Thoracic aorta (tissue), 2 donors: ENCODE results near the gene SLC26A11. TPM values are rescaled to one million over a fixed set of nuclear protein-coding genes. Genes with fewer than 3 reads are reported as not detected.
A peak's percentile ranks its signal among the peaks of the same experiment; 100 is the strongest.

Experiments used
- ATAC-seq: fragments of 150-250 bp; one replicate; pipeline ENCODE4 v1.8.0; 2017; ENCODE audit warnings: low read depth; ENCODE audit not compliant: insufficient number of reproducible peaks, low FRiP score
- DNase-seq: peaks from one replicate; pipeline ENCODE4 v3.0.0-alpha.2; 2020; ENCODE audit warnings: low spot score
- H3K27ac ChIP-seq, 2 donors: fragments of 200-600 bp; sonication (generic); 1 replicate in 1 of 2; 2 replicates in 1 of 2; pipeline ENCODE4 v1.5.1; 2016; ENCODE audit warnings: mild to moderate bottlenecking in 2 of 2, moderate library complexity in 2 of 2
- H3K27me3 ChIP-seq: fragments of 200-600 bp; sonication (generic); replicated peaks from 2 replicates; pipeline ENCODE4 v1.6.0; 2016; ENCODE audit warnings: mild to moderate bottlenecking; ENCODE audit not compliant: insufficient read depth
- H3K36me3 ChIP-seq: fragments of 200-600 bp; sonication (generic); one replicate; pipeline ENCODE4 v1.5.1; 2016
- H3K4me1 ChIP-seq, 2 donors: fragments of 200-600 bp; sonication (generic); 1 replicate in 1 of 2; 2 replicates in 1 of 2; pipeline versions ENCODE4 v1.5.1 to v1.6.0; 2016; ENCODE audit warnings: low read depth in 2 of 2, mild to moderate bottlenecking in 1 of 2; ENCODE audit not compliant: control insufficient read depth in 1 of 2
- H3K4me3 ChIP-seq: fragments of 200-600 bp; sonication (generic); 2 replicates; pipeline ENCODE4 v1.5.1; 2016; ENCODE audit warnings: mild to moderate bottlenecking
- H3K9me3 ChIP-seq: fragments of 200-600 bp; sonication (generic); 2 replicates; pipeline ENCODE4 v1.5.1; 2016
- total RNA-seq, 2 donors: library from RNA; depleted of rRNA; stranded (reverse); fragments of >200 nt; gene quantifications; one replicate each; pipeline versions ENCODE4 v1.1.0 to v1.2.3, GENCODE V29; 2016
- TF ChIP-seq, protein P1 (sequence below): fragments of 200-600 bp; sonication (generic); IDR thresholded peaks from one replicate; pipeline ENCODE4 v1.5.1; 2019; ENCODE audit warnings: antibody characterized with exemption

The SLC26A11 gene
- total RNA-seq, 2 donors from 2014 or later, result 41.1 to 69.2 TPM

DNA sequence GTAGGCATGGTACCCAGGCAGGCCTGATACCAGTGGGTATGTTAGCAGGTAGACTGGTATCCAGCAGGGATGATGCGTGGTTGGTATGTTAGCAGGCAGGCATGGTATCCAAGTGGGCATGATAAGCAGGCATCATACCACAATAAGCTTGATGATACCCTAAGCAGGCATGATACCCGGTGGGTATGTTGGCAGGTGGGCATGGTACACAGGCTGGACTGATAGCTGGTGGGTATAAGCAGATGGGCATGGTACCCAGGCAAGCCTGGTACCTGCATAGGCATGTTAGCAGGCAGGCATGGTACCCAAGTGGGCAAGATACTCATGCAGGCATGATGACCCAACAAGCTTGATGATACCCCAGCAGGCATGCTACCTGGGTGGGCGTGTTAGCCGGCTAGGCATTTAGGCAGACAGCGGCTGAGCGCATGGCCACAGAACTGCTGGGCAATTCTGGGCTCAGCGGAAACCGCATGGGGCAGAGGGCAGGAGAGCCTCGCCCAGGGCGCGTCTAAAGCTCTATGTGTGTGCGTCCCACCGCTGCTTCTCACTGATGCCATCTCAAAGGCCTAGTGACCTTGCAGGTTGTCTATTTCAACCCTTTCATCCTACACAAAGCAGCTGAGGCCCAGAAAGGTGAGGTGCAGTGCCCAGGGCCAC, 2.4 kb upstream of the SLC26A11 start:
- H3K9me3 ChIP-seq, result no peaks in the 10 kb centered on the region
- ATAC-seq (no peak), DNase-seq (no peak)
- TF ChIP-seq, protein P1, sequence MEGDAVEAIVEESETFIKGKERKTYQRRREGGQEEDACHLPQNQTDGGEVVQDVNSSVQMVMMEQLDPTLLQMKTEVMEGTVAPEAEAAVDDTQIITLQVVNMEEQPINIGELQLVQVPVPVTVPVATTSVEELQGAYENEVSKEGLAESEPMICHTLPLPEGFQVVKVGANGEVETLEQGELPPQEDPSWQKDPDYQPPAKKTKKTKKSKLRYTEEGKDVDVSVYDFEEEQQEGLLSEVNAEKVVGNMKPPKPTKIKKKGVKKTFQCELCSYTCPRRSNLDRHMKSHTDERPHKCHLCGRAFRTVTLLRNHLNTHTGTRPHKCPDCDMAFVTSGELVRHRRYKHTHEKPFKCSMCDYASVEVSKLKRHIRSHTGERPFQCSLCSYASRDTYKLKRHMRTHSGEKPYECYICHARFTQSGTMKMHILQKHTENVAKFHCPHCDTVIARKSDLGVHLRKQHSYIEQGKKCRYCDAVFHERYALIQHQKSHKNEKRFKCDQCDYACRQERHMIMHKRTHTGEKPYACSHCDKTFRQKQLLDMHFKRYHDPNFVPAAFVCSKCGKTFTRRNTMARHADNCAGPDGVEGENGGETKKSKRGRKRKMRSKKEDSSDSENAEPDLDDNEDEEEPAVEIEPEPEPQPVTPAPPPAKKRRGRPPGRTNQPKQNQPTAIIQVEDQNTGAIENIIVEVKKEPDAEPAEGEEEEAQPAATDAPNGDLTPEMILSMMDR, result no peak
- H3K4me1 ChIP-seq, result peaks cover 4 to 25% of the 10 kb centered on the region in 2 donors
- H3K4me3 ChIP-seq, result no peak overlapping the region
- H3K27ac ChIP-seq, result no peak overlapping the region
- peaks cover 22% of the 10 kb centered on the region for H3K36me3 ChIP-seq
- H3K27me3 ChIP-seq, result no peaks in the 10 kb centered on the region

DNA sequence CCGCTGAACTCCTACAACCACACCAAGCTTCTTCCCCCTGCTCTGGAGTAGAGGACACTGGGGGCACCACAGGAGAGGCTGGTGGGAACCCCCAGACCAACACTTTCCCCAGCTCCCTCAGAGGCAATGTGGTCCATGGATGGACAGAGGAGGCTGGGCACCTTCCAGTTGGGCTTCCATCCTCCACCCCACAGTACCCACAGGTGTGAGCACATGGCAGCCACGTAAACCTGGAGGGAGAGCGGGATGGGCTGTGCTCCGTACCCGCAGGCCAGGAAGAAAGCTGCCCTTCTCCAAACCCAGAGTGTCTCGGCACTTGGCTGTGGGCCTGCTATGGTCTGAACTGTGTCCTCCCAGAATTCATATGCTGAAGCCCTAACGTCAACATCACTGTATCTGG, 1.8 kb upstream of the SLC26A11 start:
- no peak overlapping the region for H3K27ac ChIP-seq
- peaks cover 4 to 30% of the 10 kb centered on the region in 2 donors for H3K4me1 ChIP-seq
- H3K9me3 ChIP-seq, result no peaks in the 10 kb centered on the region
- TF ChIP-seq, protein P1, result no peak
- DNase-seq (no peak), ATAC-seq (no peak)
- no peak overlapping the region for H3K4me3 ChIP-seq
- H3K36me3 ChIP-seq, result peaks cover 20% of the 10 kb centered on the region
- H3K27me3 ChIP-seq, result no peaks in the 10 kb centered on the region

DNA sequence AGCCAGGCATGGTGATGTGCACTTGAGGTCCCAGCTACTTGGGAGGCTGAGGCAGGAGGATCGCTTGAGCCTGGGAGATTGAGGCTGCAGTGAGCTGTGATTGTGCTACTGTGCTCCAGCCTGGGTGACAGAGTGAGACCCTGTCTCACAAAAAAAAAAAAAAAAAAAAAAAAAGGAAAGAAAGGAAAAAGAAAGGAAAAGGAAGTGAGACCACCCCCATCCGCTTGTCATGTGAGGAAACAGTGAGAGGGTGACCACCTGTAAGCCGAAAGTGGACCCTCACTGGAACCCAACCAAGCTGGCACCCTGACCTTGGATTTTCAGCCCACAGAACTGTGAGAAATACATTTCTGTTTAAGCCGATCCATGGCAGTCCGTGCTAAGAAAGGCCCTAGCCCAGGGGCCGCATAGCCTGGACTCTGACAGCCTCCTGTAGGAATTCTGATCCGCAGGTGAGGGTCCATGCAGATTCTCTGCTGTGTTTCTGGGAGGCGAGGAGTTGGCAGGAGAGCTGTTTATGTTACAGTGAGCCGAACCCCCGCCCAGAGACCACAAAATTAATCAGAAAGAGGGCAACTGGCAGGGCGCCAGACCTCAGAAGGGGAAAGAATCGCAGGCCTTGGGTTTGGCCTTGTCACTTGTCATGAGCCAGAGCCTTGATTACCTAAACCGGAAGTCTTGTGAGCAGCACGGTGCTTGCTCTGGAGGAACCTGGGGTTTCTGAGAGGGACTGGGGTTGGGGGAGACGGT, 1.0 kb upstream of the SLC26A11 start:
- Histone ChIP-seq H3K27me3 (no peaks in the 10 kb centered on the region), H3K4me1 (peaks cover 4 to 37% of the 10 kb centered on the region in 2 donors), H3K9me3 (no peaks in the 10 kb centered on the region), H3K4me3 (peak overlapping the region; percentile 82), H3K36me3 (peaks cover 13% of the 10 kb centered on the region), H3K27ac (peak overlapping the region; percentile 80 to 83)
- ATAC-seq (peak; percentile 12), DNase-seq (peak; percentile 28)
- TF ChIP-seq, protein P1, result no peak

DNA sequence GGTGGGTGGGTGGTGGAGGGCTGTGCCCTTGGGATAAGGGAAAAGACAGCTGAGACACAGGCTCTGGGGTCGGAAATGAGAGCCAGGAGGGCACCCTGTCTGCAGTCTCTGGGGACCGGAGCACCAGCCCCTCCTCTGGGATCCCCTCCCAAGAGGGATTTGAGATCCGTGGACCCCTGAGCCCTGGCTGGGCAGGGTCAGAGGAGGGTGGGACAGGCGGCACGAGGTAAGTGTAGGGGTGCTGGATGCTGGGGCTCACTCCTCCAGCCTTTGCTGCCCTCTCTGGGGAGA, 519 bp upstream of the SLC26A11 start:
- Histone ChIP-seq H3K4me1 (peaks cover 4 to 37% of the 10 kb centered on the region in 2 donors), H3K36me3 (peaks cover 8% of the 10 kb centered on the region), H3K27me3 (no peaks in the 10 kb centered on the region), H3K4me3 (peak overlapping the region; percentile 82), H3K27ac (peak overlapping the region; percentile 80 to 83), H3K9me3 (no peaks in the 10 kb centered on the region)
- TF ChIP-seq, protein P1, result no peak
- DNase-seq (no peak), ATAC-seq (no peak)

DNA sequence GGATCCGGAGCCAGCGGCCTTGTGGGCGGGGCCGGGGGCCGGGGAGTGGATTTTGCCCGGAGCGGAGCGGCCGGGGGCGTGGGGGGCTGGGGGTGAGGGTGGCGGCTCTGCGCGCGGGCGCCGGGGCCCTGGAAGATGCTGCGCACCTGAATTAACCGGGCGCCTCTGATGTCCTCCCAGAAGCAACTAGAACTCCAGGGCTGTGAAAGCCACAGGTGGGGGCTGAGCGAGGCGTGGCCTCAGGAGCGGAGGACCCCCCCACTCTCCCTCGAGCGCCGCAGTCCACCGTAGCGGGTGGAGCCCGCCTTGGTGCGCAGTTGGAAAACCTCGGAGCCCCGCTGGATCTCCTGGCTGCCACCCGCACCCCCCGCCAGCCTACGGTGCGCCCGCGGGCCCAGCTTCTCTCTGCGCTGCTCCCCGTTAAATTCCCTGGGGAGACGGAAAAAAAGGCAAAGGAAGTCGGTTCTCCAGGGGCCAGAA, 549 bp downstream of the SLC26A11 start:
- peaks cover 4 to 37% of the 10 kb centered on the region in 2 donors for H3K4me1 ChIP-seq
- no peak for DNase-seq
- TF ChIP-seq, protein P1, result no peak
- peak overlapping the region; percentile 80 to 83 for H3K27ac ChIP-seq
- ATAC-seq, result no peak
- peaks cover 11% of the 10 kb centered on the region for H3K36me3 ChIP-seq
- H3K27me3 ChIP-seq, result no peaks in the 10 kb centered on the region
- peak overlapping the region; percentile 82 for H3K4me3 ChIP-seq
- H3K9me3 ChIP-seq, result no peaks in the 10 kb centered on the region
